Measurements from ENCODE around the gene BBS2.

- TF ChIP-seq POLR2A (IDR thresholded peaks at IDR 0.05; ENCODE audit: low read depth, low read length) (no peak), TAF1 (IDR thresholded peaks at IDR 0.05; ENCODE audit: borderline replicate concordance, low read depth, low read length) (no peak), POLR2AphosphoS5 (IDR thresholded peaks at IDR 0.05; ENCODE audit: low read depth, low read length) (no peak)
Observed at GRCh38 chr16:56512025-56512424, 7.8 kb downstream of the BBS2 start.
